ENCODE measurements around the gene SLC29A4.

Gene SLC29A4

DNA sequence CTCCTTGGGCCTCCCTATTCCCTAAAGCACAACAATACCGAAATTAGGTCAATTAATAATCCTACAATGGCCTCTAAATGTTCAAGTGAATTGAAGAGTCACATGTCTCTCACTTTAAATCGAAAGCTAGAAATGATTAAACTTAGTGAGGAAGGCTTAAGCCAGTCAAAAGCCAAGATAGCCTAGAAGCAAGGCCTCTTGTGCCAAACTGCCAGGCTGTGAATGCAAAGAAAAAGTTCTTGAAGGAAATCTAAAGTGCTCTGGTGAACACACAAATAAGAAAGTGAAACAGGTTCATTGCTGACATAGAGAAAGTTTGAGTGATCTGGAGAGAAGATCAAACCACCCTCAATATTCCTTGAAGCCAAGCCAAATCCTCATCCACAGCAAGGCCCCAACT, 57.2 kb downstream of the SLC29A4 start:
- Histone ChIP-seq H2BK120ac (ENCODE audit: low read depth, low read length) (no peak overlapping the region), H2BK5ac (ENCODE audit: low read depth, low read length, poor library complexity, severe bottlenecking) (no peak overlapping the region), H4K91ac (ENCODE audit: low read length) (no peak overlapping the region), H3K23ac (ENCODE audit: low read length in 2 of 2) (no peak overlapping the region), H3K79me1 (replicated peaks; ENCODE audit: low read length, poor library complexity, severe bottlenecking) (peaks cover 29% of the 10 kb centered on the region), H2AK5ac (ENCODE audit: low read length, severe bottlenecking) (no peak overlapping the region), H4K8ac (ENCODE audit: low read length) (no peak overlapping the region), H3K4me1 (ENCODE audit: control insufficient read depth, insufficient read depth, low read depth, low read length) (no peaks in the 10 kb centered on the region), H3K9me3 (ENCODE audit: control insufficient read depth, low read length) (no peaks in the 10 kb centered on the region), H3K4ac (ENCODE audit: low read depth in 1 of 2, low read length in 2 of 2) (no peak overlapping the region), H3K27ac (ENCODE audit: low read length, poor library complexity, severe bottlenecking) (no peak overlapping the region), H2BK12ac (ENCODE audit: low read length in 2 of 2) (no peak overlapping the region), H2BK15ac (ENCODE audit: low read depth, poor library complexity, severe bottlenecking) (no peak overlapping the region), H2AFZ (ENCODE audit: low read depth, low read length) (no peak overlapping the region), H3K4me3 (ENCODE audit: insufficient read depth in 1 of 2, low read depth in 1 of 2, low read length in 2 of 2) (no peak overlapping the region), H3K4me2 (ENCODE audit: low read length, poor library complexity, severe bottlenecking) (no peak overlapping the region), H3K27me3 (ENCODE audit: control insufficient read depth in 1 of 2, insufficient read depth in 1 of 2, low read length in 2 of 2) (no peaks in the 10 kb centered on the region), H3K36me3 (ENCODE audit: control insufficient read depth in 1 of 2, insufficient read depth in 2 of 2, low read depth in 1 of 2, low read length in 2 of 2) (peaks cover 54 to 77% of the 10 kb centered on the region in 2 experiments), H3K18ac (ENCODE audit: low read depth in 1 of 2, low read length in 2 of 2) (no peak overlapping the region), H3K9ac (ENCODE audit: low read length) (no peak overlapping the region), H3K14ac (ENCODE audit: low read length in 2 of 2) (no peak overlapping the region)
- 98% methylated on average over 2 of the region's 2 CpGs for WGBS
- DNase-seq = no peak

DNA sequence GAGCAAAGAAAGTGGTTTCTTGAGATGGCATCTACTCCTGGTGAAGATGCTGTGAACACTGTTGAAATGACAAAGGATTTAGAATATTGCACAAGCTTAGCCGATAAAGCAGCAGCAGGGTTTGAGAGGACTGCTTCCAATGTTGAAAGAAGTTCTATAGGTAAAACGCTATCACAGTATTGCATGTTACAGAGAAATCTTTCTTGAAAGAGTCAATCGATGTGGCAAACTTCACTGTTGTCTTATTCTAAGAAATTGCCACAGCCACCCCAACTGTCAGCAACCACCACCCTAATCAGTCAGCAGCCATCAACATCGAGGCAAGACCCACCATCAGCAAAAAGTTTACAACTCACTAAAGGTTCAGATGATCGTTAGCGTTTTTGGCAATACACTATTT, 59.9 kb downstream of the SLC29A4 start:
- 96% methylated on average over 4 of the region's 6 CpGs for WGBS
- Histone ChIP-seq H3K36me3 (ENCODE audit: control insufficient read depth in 1 of 2, insufficient read depth in 2 of 2, low read depth in 1 of 2, low read length in 2 of 2) (peaks cover 68 to 70% of the 10 kb centered on the region in 2 experiments), H3K14ac (ENCODE audit: low read length in 2 of 2) (no peak overlapping the region)

DNA sequence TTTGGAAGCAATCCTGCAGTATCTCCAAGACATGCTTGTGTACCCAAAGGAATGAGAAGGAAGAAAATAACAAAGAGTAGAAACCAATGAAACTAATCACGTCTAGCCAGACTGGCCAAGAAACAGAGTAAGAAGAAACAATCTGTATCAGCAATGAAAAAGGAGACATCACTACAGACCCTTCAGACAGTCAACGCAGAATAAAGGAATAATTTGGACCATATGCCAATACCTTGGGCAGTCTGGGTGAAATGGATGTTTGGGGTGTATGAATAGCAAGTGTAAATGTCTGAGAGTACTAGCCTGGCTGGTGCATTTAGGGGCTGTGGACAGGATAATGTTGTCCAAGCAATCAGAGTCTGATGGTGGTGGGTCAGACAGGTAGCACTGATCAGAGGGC, 61.1 kb downstream of the SLC29A4 start:
- Histone ChIP-seq H3K4ac (ENCODE audit: low read depth in 1 of 2, low read length in 2 of 2) (no peak overlapping the region), H2AFZ (ENCODE audit: low read depth, low read length) (no peak overlapping the region), H3K27ac (ENCODE audit: low read length, poor library complexity, severe bottlenecking) (no peak overlapping the region), H2BK5ac (ENCODE audit: low read depth, low read length, poor library complexity, severe bottlenecking) (no peak overlapping the region), H3K23ac (ENCODE audit: low read length in 2 of 2) (no peak overlapping the region), H3K4me1 (ENCODE audit: control insufficient read depth, insufficient read depth, low read depth, low read length) (no peaks in the 10 kb centered on the region), H3K4me2 (ENCODE audit: low read length, poor library complexity, severe bottlenecking) (no peak overlapping the region), H3K36me3 (ENCODE audit: control insufficient read depth in 1 of 2, insufficient read depth in 2 of 2, low read depth in 1 of 2, low read length in 2 of 2) (peaks cover 65 to 72% of the 10 kb centered on the region in 2 experiments), H3K4me3 (ENCODE audit: insufficient read depth in 1 of 2, low read depth in 1 of 2, low read length in 2 of 2) (no peak overlapping the region), H4K8ac (ENCODE audit: low read length) (no peak overlapping the region), H2BK120ac (ENCODE audit: low read depth, low read length) (no peak overlapping the region), H3K18ac (ENCODE audit: low read depth in 1 of 2, low read length in 2 of 2) (no peak overlapping the region), H2BK15ac (ENCODE audit: low read depth, poor library complexity, severe bottlenecking) (no peak overlapping the region), H3K27me3 (ENCODE audit: control insufficient read depth in 1 of 2, insufficient read depth in 1 of 2, low read length in 2 of 2) (no peaks in the 10 kb centered on the region), H3K9ac (ENCODE audit: low read length) (no peak overlapping the region), H2AK5ac (ENCODE audit: low read length, severe bottlenecking) (no peak overlapping the region), H4K91ac (ENCODE audit: low read length) (no peak overlapping the region), H3K14ac (ENCODE audit: low read length in 2 of 2) (no peak overlapping the region), H3K9me3 (ENCODE audit: control insufficient read depth, low read length) (no peaks in the 10 kb centered on the region), H3K79me1 (replicated peaks; ENCODE audit: low read length, poor library complexity, severe bottlenecking) (peaks cover 35% of the 10 kb centered on the region), H2BK12ac (ENCODE audit: low read length in 2 of 2) (no peak overlapping the region)
- WGBS = 100% methylated on average over 2 of the region's 2 CpGs
- DNase-seq = no peak

More for the DNA sequence above, 59.9 kb downstream of the SLC29A4 start:
- Histone ChIP-seq H2BK12ac (ENCODE audit: low read length in 2 of 2) (no peak overlapping the region), H3K4ac (ENCODE audit: low read depth in 1 of 2, low read length in 2 of 2) (no peak overlapping the region), H4K8ac (ENCODE audit: low read length) (no peak overlapping the region), H3K4me2 (ENCODE audit: low read length, poor library complexity, severe bottlenecking) (no peak overlapping the region), H2AK5ac (ENCODE audit: low read length, severe bottlenecking) (no peak overlapping the region), H3K4me1 (ENCODE audit: control insufficient read depth, insufficient read depth, low read depth, low read length) (no peaks in the 10 kb centered on the region), H3K23ac (ENCODE audit: low read length in 2 of 2) (no peak overlapping the region), H2BK15ac (ENCODE audit: low read depth, poor library complexity, severe bottlenecking) (no peak overlapping the region), H4K91ac (ENCODE audit: low read length) (no peak overlapping the region), H3K18ac (ENCODE audit: low read depth in 1 of 2, low read length in 2 of 2) (no peak overlapping the region), H3K27ac (ENCODE audit: low read length, poor library complexity, severe bottlenecking) (no peak overlapping the region), H2BK120ac (ENCODE audit: low read depth, low read length) (no peak overlapping the region), H2BK5ac (ENCODE audit: low read depth, low read length, poor library complexity, severe bottlenecking) (no peak overlapping the region), H3K9me3 (ENCODE audit: control insufficient read depth, low read length) (no peaks in the 10 kb centered on the region), H3K4me3 (ENCODE audit: insufficient read depth in 1 of 2, low read depth in 1 of 2, low read length in 2 of 2) (no peak overlapping the region), H3K9ac (ENCODE audit: low read length) (no peak overlapping the region), H2AFZ (ENCODE audit: low read depth, low read length) (no peak overlapping the region), H3K79me1 (replicated peaks; ENCODE audit: low read length, poor library complexity, severe bottlenecking) (peaks cover 32% of the 10 kb centered on the region), H3K27me3 (ENCODE audit: control insufficient read depth in 1 of 2, insufficient read depth in 1 of 2, low read length in 2 of 2) (no peaks in the 10 kb centered on the region)
- no peak for DNase-seq

DNA sequence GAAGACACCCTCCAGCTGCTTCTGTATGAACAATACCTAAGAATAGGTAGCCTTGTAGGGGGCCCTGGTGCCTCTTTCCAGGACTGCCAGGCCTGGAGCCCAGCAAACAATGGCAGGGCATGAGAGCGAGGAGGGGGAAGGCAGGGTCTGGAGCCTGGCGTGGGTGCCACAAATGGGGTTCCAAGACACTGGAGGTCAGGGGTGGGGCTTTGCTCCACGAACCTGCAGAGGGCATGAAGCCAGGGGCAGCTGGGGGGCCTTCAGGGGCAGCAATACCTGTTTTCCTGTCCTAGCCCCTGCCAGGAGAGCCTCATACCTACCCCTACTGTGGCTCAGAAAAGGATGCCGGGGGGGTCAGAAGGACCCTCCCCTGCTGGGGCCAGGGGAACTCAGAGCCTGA, 61.6 kb downstream of the SLC29A4 start:
- Histone ChIP-seq H3K36me3 (ENCODE audit: control insufficient read depth in 1 of 2, insufficient read depth in 2 of 2, low read depth in 1 of 2, low read length in 2 of 2) (peaks cover 65 to 71% of the 10 kb centered on the region in 2 experiments), H3K4me1 (ENCODE audit: control insufficient read depth, insufficient read depth, low read depth, low read length) (no peaks in the 10 kb centered on the region), H3K23ac (ENCODE audit: low read length in 2 of 2) (no peak overlapping the region), H3K4me3 (ENCODE audit: insufficient read depth in 1 of 2, low read depth in 1 of 2, low read length in 2 of 2) (no peak overlapping the region), H3K9ac (ENCODE audit: low read length) (no peak overlapping the region), H3K9me3 (ENCODE audit: control insufficient read depth, low read length) (no peaks in the 10 kb centered on the region), H2BK5ac (ENCODE audit: low read depth, low read length, poor library complexity, severe bottlenecking) (no peak overlapping the region), H3K79me1 (replicated peaks; ENCODE audit: low read length, poor library complexity, severe bottlenecking) (peaks cover 34% of the 10 kb centered on the region), H3K4me2 (ENCODE audit: low read length, poor library complexity, severe bottlenecking) (no peak overlapping the region), H3K18ac (ENCODE audit: low read depth in 1 of 2, low read length in 2 of 2) (no peak overlapping the region), H2BK120ac (ENCODE audit: low read depth, low read length) (no peak overlapping the region), H3K4ac (ENCODE audit: low read depth in 1 of 2, low read length in 2 of 2) (no peak overlapping the region), H4K8ac (ENCODE audit: low read length) (no peak overlapping the region), H2BK12ac (ENCODE audit: low read length in 2 of 2) (no peak overlapping the region), H4K91ac (ENCODE audit: low read length) (no peak overlapping the region), H2AFZ (ENCODE audit: low read depth, low read length) (no peak overlapping the region), H3K14ac (ENCODE audit: low read length in 2 of 2) (no peak overlapping the region), H2BK15ac (ENCODE audit: low read depth, poor library complexity, severe bottlenecking) (no peak overlapping the region), H3K27ac (ENCODE audit: low read length, poor library complexity, severe bottlenecking) (no peak overlapping the region), H2AK5ac (ENCODE audit: low read length, severe bottlenecking) (no peak overlapping the region), H3K27me3 (ENCODE audit: control insufficient read depth in 1 of 2, insufficient read depth in 1 of 2, low read length in 2 of 2) (no peaks in the 10 kb centered on the region)
- 100% methylated on average over 4 of the region's 4 CpGs for WGBS
- no peak for DNase-seq

Measured in mesenchymal stem cell (in vitro differentiated cells and primary cell).